Astrocyte of the spinal cord (primary cell): ENCODE results near the gene WDR20.

Experiments
- DNase-seq: peaks from one replicate; pipeline ENCODE4 v3.0.0; 2011; ENCODE audit warnings: low read depth, low spot score
- H3K4me3 ChIP-seq: 2 replicates; pipeline ENCODE4 v1.5.1; 2011; ENCODE audit warnings: low read depth, mild to moderate bottlenecking, low read length, moderate library complexity
- CTCF ChIP-seq: IDR thresholded peaks from 2 replicates; pipeline ENCODE4 v1.5.1; 2012; ENCODE audit warnings: low read depth, mild to moderate bottlenecking, low read length, inconsistent platforms
- in situ Hi-C: cut with HindIII; loops from 2 replicates; pipeline ENCODE4 v1.10.0; 2017; ENCODE audit warnings: low sequenced_read_pairs

WDR20 gene

GRCh38 chr14:102116361-102117180, 23.1 kb upstream of the WDR20 start:
- in situ Hi-C loops, result no loop called here
- TF ChIP-seq CTCF, result no peak
- DNase-seq, result no peak
- no peak overlapping the region for H3K4me3 ChIP-seq

GRCh38 chr14:102117852-102118251, 21.8 kb upstream of the WDR20 start:
- H3K4me3 ChIP-seq, result no peak overlapping the region
- no peak for TF ChIP-seq CTCF
- in situ Hi-C loops, result no loop called here
- DNase-seq, result no peak

GRCh38 chr14:102120888-102121287, 18.8 kb upstream of the WDR20 start:
- in situ Hi-C loops, result no loop called here
- TF ChIP-seq CTCF, result no peak
- no peak overlapping the region for H3K4me3 ChIP-seq
- no peak for DNase-seq

GRCh38 chr14:102121567-102121966, 18.1 kb upstream of the WDR20 start:
- no peak overlapping the region for H3K4me3 ChIP-seq
- in situ Hi-C loops, result no loop called here
- DNase-seq, result no peak
- no peak for TF ChIP-seq CTCF

- no peak for DNase-seq
- in situ Hi-C loops, result no loop called here
- no peak for TF ChIP-seq CTCF
- H3K4me3 ChIP-seq, result no peak overlapping the region
Observed at GRCh38 chr14:102124419-102124818, 15.3 kb upstream of the WDR20 start.

- H3K4me3 ChIP-seq, result no peak overlapping the region
- no peak for DNase-seq
- in situ Hi-C loops, result no loop called here
- no peak for TF ChIP-seq CTCF
Observed at GRCh38 chr14:102125546-102125945, 14.2 kb upstream of the WDR20 start.
